Bronchial epithelial cell (primary cell): Measurements from ENCODE around the gene IQCM. TPM values are rescaled to one million over a fixed set of nuclear protein-coding genes. Genes with fewer than 3 reads are reported as not detected.
"Not testable (repeated sequence)": the region's sequence is repeated elsewhere in the genome, so short reads cannot be mapped to it uniquely, and the experiment has no call there.

Source experiments
- DNase-seq: peaks from one replicate; pipeline ENCODE4 v3.0.0-alpha.2; 2010; ENCODE audit warnings: low read depth
- FAIRE-seq: peaks from 2 replicates; lab custom pipeline; 2011; peaks lifted over from hg19 to GRCh38; lab: Jason Lieb, UNC
- H3K27me3 ChIP-seq: 2 replicates; pipeline ENCODE4 v1.5.1; 2011; ENCODE audit warnings: low read length; ENCODE audit not compliant: control insufficient read depth, insufficient read depth
- H3K36me3 ChIP-seq: 2 replicates; pipeline ENCODE4 v1.5.1; 2011; ENCODE audit warnings: low read length; ENCODE audit not compliant: control insufficient read depth, insufficient read depth
- H3K4me3 ChIP-seq: 2 replicates; pipeline ENCODE4 v1.5.1; 2011; ENCODE audit warnings: mild to moderate bottlenecking, low read depth, low read length, control low read depth
- total RNA-seq: library from RNA; depleted of rRNA; stranded (reverse); fragments of >200 nt; gene quantifications from 2 replicates; pipeline ENCODE4 v1.2.1, GENCODE V29; 2014
- TF ChIP-seq, protein P1 (sequence below): IDR thresholded peaks from 2 replicates; pipeline ENCODE4 v1.5.1; 2011; ENCODE audit warnings: mild to moderate bottlenecking, moderate library complexity, low read length, control low read depth, inconsistent platforms; ENCODE audit not compliant: insufficient read depth, severe bottlenecking

IQCM gene
- total RNA-seq, 1 donor from 2014 or later = not detected

DNA sequence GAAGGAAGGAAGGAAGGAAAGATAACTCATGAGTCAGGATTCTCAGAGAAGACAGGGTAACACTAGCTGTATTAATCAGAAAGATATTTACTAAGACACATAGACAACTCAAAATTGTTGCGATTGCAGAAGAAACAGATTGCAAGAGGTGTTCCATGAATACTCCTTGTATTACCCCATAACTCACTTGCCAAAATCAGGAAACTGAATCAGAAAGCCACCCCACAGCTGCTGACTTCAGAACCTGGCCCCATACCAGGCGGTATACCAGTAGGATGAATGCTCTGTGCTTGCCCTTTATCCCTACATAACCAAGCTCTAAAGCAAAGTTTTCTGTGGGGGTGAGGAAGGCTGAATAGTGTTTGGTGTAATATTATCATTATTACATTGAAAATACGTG, 468.5 kb downstream of the IQCM start:
- FAIRE-seq (no peak), DNase-seq (peak; percentile 15)
- TF ChIP-seq, protein P1, sequence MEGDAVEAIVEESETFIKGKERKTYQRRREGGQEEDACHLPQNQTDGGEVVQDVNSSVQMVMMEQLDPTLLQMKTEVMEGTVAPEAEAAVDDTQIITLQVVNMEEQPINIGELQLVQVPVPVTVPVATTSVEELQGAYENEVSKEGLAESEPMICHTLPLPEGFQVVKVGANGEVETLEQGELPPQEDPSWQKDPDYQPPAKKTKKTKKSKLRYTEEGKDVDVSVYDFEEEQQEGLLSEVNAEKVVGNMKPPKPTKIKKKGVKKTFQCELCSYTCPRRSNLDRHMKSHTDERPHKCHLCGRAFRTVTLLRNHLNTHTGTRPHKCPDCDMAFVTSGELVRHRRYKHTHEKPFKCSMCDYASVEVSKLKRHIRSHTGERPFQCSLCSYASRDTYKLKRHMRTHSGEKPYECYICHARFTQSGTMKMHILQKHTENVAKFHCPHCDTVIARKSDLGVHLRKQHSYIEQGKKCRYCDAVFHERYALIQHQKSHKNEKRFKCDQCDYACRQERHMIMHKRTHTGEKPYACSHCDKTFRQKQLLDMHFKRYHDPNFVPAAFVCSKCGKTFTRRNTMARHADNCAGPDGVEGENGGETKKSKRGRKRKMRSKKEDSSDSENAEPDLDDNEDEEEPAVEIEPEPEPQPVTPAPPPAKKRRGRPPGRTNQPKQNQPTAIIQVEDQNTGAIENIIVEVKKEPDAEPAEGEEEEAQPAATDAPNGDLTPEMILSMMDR = no peak
- Histone ChIP-seq H3K4me3 (no peak overlapping the region), H3K36me3 (no peaks in the 10 kb centered on the region), H3K27me3 (no peaks in the 10 kb centered on the region)

DNA sequence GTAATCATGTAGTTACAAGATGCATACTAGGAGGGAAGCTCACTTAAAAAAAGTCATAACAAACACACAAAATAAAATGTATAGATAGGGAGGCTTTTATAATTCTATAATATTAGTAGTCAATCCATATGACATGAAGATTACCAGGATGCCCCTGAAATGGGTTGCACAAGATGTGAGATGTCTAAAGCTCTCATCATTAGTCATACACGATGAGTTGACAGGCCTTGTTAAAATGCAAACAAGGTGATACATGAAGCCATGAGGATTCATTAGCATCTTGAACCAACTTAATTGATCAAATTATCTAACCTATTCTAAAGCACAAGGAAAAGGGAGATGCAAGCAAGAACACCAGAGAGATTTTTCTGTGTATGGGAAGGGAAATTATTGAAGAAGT, 470.2 kb downstream of the IQCM start:
- DNase-seq (peak; percentile 93), FAIRE-seq (no peak)
- Histone ChIP-seq H3K27me3 (no peaks in the 10 kb centered on the region), H3K36me3 (no peaks in the 10 kb centered on the region), H3K4me3 (no peak overlapping the region)
- TF ChIP-seq, protein P1 = no peak

DNA sequence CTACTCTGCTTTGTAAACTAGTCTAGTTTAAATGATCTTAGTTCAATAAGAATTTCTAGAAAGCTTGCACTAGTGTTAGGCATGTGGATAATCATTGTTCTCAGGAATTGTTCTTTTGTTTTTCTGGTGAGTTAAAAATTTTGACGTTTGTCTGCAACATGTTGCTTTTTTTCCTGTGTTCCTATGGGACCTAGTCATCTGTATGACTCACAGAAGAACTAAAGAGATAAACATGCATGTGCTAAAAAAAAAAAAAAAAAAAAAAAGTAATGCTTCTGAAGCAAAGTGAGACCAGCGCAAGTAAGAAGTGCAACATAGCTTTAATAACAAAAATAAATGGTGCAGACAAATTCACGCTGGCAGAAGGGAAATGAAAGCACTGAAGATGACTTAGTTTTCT, 471.2 kb downstream of the IQCM start:
- no peak for FAIRE-seq
- TF ChIP-seq, protein P1 = no peak
- DNase-seq = peak; percentile 87
- no peak overlapping the region for H3K4me3 ChIP-seq
- H3K27me3 ChIP-seq = no peaks in the 10 kb centered on the region
- H3K36me3 ChIP-seq = no peaks in the 10 kb centered on the region

DNA sequence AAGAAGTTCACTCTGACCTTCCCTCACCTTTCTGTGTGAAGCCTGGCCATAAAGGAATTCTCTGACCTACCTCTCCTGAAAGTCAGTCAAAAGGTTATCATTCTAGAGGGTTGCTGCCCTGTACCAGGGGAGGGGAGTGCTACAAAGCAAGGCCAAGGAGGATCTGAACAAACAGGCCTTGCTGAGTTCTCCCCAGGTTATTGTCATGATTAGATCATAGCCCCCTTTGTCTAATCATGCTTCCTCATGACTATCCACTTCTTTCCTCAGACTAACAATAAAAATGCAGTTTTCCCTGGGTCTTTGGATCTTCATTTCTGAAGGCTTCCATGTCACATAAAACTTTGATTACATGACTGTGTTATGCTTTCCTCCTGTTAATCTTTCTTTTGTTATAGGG, 472.0 kb downstream of the IQCM start:
- Histone ChIP-seq H3K4me3 (no peak overlapping the region), H3K36me3 (no peaks in the 10 kb centered on the region), H3K27me3 (no peaks in the 10 kb centered on the region)
- peak; percentile 65 for DNase-seq
- FAIRE-seq = peak; percentile 84
- TF ChIP-seq, protein P1 = no peak

DNA sequence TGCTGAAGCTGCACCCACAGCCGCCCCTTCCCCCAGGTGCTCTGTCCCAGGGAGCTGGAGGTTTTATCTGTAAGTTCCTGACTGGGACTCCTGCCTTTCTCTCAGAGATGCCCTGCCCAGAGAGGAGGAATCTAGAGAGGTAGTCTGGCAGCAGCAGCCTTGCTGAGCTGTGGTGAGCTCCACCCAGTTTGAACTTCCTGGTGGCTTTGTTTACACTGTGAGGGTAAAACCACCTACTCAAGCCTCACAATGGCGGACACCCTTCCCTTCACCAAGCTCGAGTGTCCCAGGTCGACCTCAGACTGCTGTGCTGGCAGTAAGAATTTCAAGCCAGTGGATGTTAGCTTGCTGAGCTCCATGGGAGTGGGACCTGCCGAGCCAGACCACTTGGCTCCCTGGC, 474.5 kb downstream of the IQCM start:
- H3K27me3 ChIP-seq, H3K36me3 ChIP-seq, H3K4me3 ChIP-seq, FAIRE-seq: not testable (repeated sequence)
- DNase-seq = peak; percentile 10

DNA sequence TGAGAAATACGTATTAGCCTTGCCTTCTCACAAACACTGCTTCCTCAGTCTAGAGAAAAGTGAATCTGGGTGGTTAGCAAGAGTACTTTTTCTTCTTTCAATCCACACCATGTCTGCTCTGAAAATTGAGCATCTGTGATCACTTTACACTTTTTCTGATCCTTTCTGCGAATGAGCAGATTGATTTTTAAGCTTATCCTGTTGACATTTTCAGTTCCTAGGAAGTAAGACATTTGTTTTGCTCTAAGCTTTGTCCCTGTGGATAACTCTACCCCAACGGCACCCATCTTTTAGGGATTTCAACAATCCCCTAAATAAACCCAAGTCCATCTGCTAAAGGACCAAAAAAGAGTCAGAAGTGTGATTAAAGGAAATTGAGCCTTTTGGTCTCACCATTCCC, 487.5 kb downstream of the IQCM start:
- Histone ChIP-seq H3K36me3 (no peaks in the 10 kb centered on the region), H3K4me3 (no peak overlapping the region), H3K27me3 (no peaks in the 10 kb centered on the region)
- no peak for DNase-seq
- FAIRE-seq = no peak
- TF ChIP-seq, protein P1 = no peak
